Measurements from ENCODE around the gene SNRPA1.

The SNRPA1 gene

GRCh38 chr15:101266787-101267186, 28.3 kb downstream of the SNRPA1 start:
- no peak overlapping the region for H3K9ac ChIP-seq
- no peak for TF ChIP-seq CTCF (conservative IDR thresholded peaks at IDR 0.05; ENCODE audit: low read depth, low read length)
- H3K4me2 ChIP-seq: no peak overlapping the region
- H3K4me1 ChIP-seq (ENCODE audit: low read depth, poor library complexity, severe bottlenecking): peaks cover 43% of the 10 kb centered on the region
- no peak overlapping the region for H2AFZ ChIP-seq (ENCODE audit: low read depth)
- no peaks in the 10 kb centered on the region for H3K79me2 ChIP-seq (ENCODE audit: insufficient read depth, low read depth)
- H3K4me3 ChIP-seq (IDR thresholded peaks at IDR 0.05; ENCODE audit: insufficient read depth, low read depth, low read length): no peak overlapping the region
- no peak overlapping the region for H3K27ac ChIP-seq
- peaks cover 8% of the 10 kb centered on the region; the same call in 1 of the 2 replicates for H3K36me3 ChIP-seq (ENCODE audit: insufficient read depth)
- H4K20me1 ChIP-seq (ENCODE audit: insufficient read depth): no peaks in the 10 kb centered on the region
- H3K27me3 ChIP-seq (ENCODE audit: insufficient read depth, low read depth): no peaks in the 10 kb centered on the region

- no peak overlapping the region; the same call in 1 of the 2 replicates for H3K9ac ChIP-seq
- TF ChIP-seq CTCF (conservative IDR thresholded peaks at IDR 0.05; ENCODE audit: low read depth, low read length): no peak
- no peaks in the 10 kb centered on the region for H4K20me1 ChIP-seq (ENCODE audit: insufficient read depth)
- H3K79me2 ChIP-seq (ENCODE audit: insufficient read depth, low read depth): no peaks in the 10 kb centered on the region
- H3K4me2 ChIP-seq: peak overlapping the region; percentile 59; the same call in 1 of the 2 replicates
- no peak overlapping the region for H3K4me3 ChIP-seq (IDR thresholded peaks at IDR 0.05; ENCODE audit: insufficient read depth, low read depth, low read length)
- peaks cover 43% of the 10 kb centered on the region for H3K4me1 ChIP-seq (ENCODE audit: low read depth, poor library complexity, severe bottlenecking)
- peak overlapping the region; percentile 78 for H3K27ac ChIP-seq
- no peaks in the 10 kb centered on the region for H3K27me3 ChIP-seq (ENCODE audit: insufficient read depth, low read depth)
- H2AFZ ChIP-seq (ENCODE audit: low read depth): no peak overlapping the region
- 0 out of 2 replicates have a peak, but pooled peaks cover 2% of the 10 kb centered on the region for H3K36me3 ChIP-seq (ENCODE audit: insufficient read depth)
These were observed 29.0 kb downstream of the SNRPA1 start for GRCh38 chr15:101266034-101266433.

- peak overlapping the region; percentile 51; the same call in 1 of the 2 replicates for H2AFZ ChIP-seq (ENCODE audit: low read depth)
- peak overlapping the region; percentile 59 for H3K4me2 ChIP-seq
- H3K27me3 ChIP-seq (ENCODE audit: insufficient read depth, low read depth): no peaks in the 10 kb centered on the region
- H3K79me2 ChIP-seq (ENCODE audit: insufficient read depth, low read depth): no peaks in the 10 kb centered on the region
- H3K27ac ChIP-seq: peak overlapping the region; percentile 78
- no peaks in the 10 kb centered on the region for H3K36me3 ChIP-seq (ENCODE audit: insufficient read depth)
- peaks cover 44% of the 10 kb centered on the region for H3K4me1 ChIP-seq (ENCODE audit: low read depth, poor library complexity, severe bottlenecking)
- no peak for TF ChIP-seq CTCF (conservative IDR thresholded peaks at IDR 0.05; ENCODE audit: low read depth, low read length)
- no peak overlapping the region for H3K4me3 ChIP-seq (IDR thresholded peaks at IDR 0.05; ENCODE audit: insufficient read depth, low read depth, low read length)
- H4K20me1 ChIP-seq (ENCODE audit: insufficient read depth): no peaks in the 10 kb centered on the region
- H3K9ac ChIP-seq: peak overlapping the region; percentile 39; the same call in 1 of the 2 replicates
These were observed 30.0 kb downstream of the SNRPA1 start for GRCh38 chr15:101264911-101265641.

- Histone ChIP-seq H3K9ac (no peak overlapping the region), H2AFZ (ENCODE audit: low read depth) (no peak overlapping the region), H3K4me1 (ENCODE audit: low read depth, poor library complexity, severe bottlenecking) (peaks cover 51% of the 10 kb centered on the region), H4K20me1 (ENCODE audit: insufficient read depth) (no peaks in the 10 kb centered on the region), H3K4me3 (IDR thresholded peaks at IDR 0.05; ENCODE audit: insufficient read depth, low read depth, low read length) (no peak overlapping the region), H3K27ac (peak overlapping the region; percentile 78; the same call in 1 of the 2 replicates), H3K36me3 (ENCODE audit: insufficient read depth) (no peaks in the 10 kb centered on the region), H3K79me2 (ENCODE audit: insufficient read depth, low read depth) (no peaks in the 10 kb centered on the region), H3K27me3 (ENCODE audit: insufficient read depth, low read depth) (no peaks in the 10 kb centered on the region), H3K4me2 (peak overlapping the region; percentile 59; the same call in 1 of the 2 replicates)
- no peak for TF ChIP-seq CTCF (conservative IDR thresholded peaks at IDR 0.05; ENCODE audit: low read depth, low read length)
These were observed 31.0 kb downstream of the SNRPA1 start for GRCh38 chr15:101264011-101264410.
